NCI-H2227 treated with DMSO at 0.1 percent for 48 hours (cell line): ENCODE measurements around the gene CTCF.

ENCODE experiments used
- DNase-seq: peaks from one replicate; lab custom pipeline; 2025; lab: John Stamatoyannopoulos, UW

The CTCF gene

DNA sequence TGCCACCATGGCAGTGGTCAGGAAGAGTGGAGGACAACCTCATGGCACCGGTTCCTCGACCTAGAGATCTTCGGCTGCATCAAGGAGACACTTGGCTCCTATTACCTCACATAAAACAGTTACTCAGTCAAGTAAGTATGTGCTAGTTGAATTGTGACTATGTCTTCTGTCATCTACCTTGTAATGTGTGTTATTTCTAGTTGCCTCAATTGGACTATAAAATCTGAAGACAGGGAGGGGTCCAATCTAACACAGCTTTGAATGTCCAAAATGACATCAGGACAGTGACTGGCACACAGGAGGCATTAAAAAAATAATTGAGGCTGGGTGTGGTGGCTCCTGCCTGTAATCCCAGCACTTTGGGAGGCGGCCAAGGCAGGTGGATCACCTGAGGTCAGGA lies 121.4 kb downstream of the CTCF start:
- DNase-seq, result no peak

DNA sequence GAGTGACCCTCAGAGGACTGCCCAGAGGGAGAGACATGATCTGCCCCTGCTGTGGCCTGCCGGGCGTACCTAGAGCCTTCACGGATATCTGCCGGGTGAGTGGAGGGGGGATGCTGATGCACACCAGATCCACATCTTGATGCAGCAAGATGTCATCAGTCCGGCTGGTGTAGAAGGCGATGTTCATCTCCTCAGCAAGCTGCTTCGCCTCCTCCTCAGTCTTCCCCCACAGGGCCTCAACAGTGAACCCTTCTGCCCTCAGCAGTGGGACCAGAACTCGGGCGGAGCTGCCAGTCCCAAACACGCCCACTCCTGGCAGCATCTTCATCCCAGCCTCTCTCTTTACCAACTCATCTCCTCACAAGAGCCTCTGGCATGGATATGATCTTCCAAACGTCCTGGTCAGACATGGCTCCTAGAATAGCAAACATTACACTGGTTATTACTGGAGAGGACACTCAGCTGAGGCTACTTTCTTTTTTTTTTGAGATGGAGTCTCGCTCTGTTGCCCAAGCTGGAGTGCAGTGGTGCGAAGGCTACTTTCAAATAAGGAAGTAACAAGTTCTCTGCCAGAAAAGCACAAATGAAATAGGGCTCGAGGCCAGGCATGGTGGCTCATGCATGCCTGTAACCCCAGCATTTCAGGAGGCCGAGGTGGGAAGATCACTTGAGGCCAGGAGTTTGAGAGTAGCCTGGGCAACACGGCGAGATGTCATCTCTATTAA lies 123.2 kb downstream of the CTCF start:
- no peak for DNase-seq
